Activated T-helper 17 cell treated with anti-CD3 and anti-CD28 coated beads, Interleukin-2, amount 50 U/mL, for 72 hours (primary cell): ENCODE results near the gene KAT2B. TPM values are rescaled to one million over a fixed set of nuclear protein-coding genes. Genes with fewer than 3 reads are reported as not detected.
"Not testable (repeated sequence)": the region's sequence is repeated elsewhere in the genome, so short reads cannot be mapped to it uniquely, and the experiment has no call there.

Experiments
- ATAC-seq: fragments of 150-1000 bp; cut with Tn5 transposase; replicated peaks from 2 replicates; pipeline ENCODE4 v1.10.0; 2021; ENCODE audit warnings: mild to moderate bottlenecking, moderate library complexity
- H3K27ac Mint-ChIP-seq: one replicate; pipeline ENCODE4 v1.8.0; 2022; ENCODE audit warnings: mixed read lengths
- H3K27me3 Mint-ChIP-seq: one replicate; pipeline ENCODE4 v1.8.0; 2022; ENCODE audit warnings: mixed read lengths
- H3K36me3 Mint-ChIP-seq: one replicate; pipeline ENCODE4 v1.8.0; 2022; ENCODE audit warnings: low read depth, mild to moderate bottlenecking, mixed read lengths
- H3K4me1 Mint-ChIP-seq: one replicate; pipeline ENCODE4 v1.8.0; 2022; ENCODE audit warnings: mixed read lengths
- H3K4me3 Mint-ChIP-seq: one replicate; pipeline ENCODE4 v1.8.0; 2022; ENCODE audit warnings: mild to moderate bottlenecking, mixed read lengths
- H3K9me3 Mint-ChIP-seq: one replicate; pipeline ENCODE4 v1.8.0; 2022; ENCODE audit warnings: mixed read lengths
- total RNA-seq, 2 donors: library from RNA; stranded (reverse); gene quantifications; one replicate each; pipeline ENCODE4 v1.2.3, GENCODE V29; 2022

KAT2B gene
- total RNA-seq, 2 donors from 2014 or later, result 109 to 143 TPM

DNA sequence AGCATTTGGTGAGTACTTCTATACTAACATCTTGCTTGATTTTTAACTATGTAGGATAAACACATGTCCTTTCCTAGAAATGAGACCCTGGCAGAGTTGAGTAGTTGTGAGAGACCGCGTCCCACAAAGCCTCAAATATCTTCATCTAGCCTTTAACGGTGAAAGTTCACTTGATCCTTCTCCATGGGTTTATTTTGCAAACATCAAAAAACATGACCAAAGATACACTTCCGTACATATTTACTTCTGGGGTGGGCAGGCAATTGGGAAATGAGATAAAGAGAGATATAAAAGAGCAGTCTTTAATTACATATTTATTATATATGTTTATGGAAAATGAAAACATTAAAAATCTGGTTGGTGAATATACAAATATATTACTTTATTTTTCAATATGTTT, 5.2 kb upstream of the KAT2B start:
- ATAC-seq, result no peak
- no peaks in the 10 kb centered on the region for H3K27me3 Mint-ChIP-seq
- H3K4me1 Mint-ChIP-seq, result peaks cover 19% of the 10 kb centered on the region
- peaks cover 11% of the 10 kb centered on the region for H3K36me3 Mint-ChIP-seq
- no peaks in the 10 kb centered on the region for H3K9me3 Mint-ChIP-seq
- no peak overlapping the region for H3K27ac Mint-ChIP-seq
- H3K4me3 Mint-ChIP-seq, result peak overlapping the region; percentile 26

- Mint-ChIP-seq H3K9me3 (no peaks in the 10 kb centered on the region), H3K36me3 (peaks cover 29% of the 10 kb centered on the region), H3K27ac (peak overlapping the region; percentile 93), H3K4me1 (peaks cover 26% of the 10 kb centered on the region), H3K4me3 (peak overlapping the region; percentile 91), H3K27me3 (no peaks in the 10 kb centered on the region)
- ATAC-seq, result no peak
These were observed 2.8 kb upstream of the KAT2B start for GRCh38 chr3:20037255-20037996.

- Mint-ChIP-seq H3K4me1 (peaks cover 32% of the 10 kb centered on the region), H3K27me3 (no peaks in the 10 kb centered on the region), H3K27ac (peak overlapping the region; percentile 93), H3K4me3 (peak overlapping the region; percentile 91), H3K36me3 (peaks cover 43% of the 10 kb centered on the region), H3K9me3 (no peaks in the 10 kb centered on the region)
- no peak for ATAC-seq
These were observed 1.4 kb upstream of the KAT2B start for GRCh38 chr3:20038699-20039465.

GRCh38 chr3:20039466-20039764, 831 bp upstream of the KAT2B start:
- no peaks in the 10 kb centered on the region for H3K9me3 Mint-ChIP-seq
- H3K27me3 Mint-ChIP-seq, result no peaks in the 10 kb centered on the region
- peaks cover 48% of the 10 kb centered on the region for H3K36me3 Mint-ChIP-seq
- peak overlapping the region; percentile 93 for H3K27ac Mint-ChIP-seq
- ATAC-seq, result no peak
- peaks cover 34% of the 10 kb centered on the region for H3K4me1 Mint-ChIP-seq
- H3K4me3 Mint-ChIP-seq, result peak overlapping the region; percentile 91

DNA sequence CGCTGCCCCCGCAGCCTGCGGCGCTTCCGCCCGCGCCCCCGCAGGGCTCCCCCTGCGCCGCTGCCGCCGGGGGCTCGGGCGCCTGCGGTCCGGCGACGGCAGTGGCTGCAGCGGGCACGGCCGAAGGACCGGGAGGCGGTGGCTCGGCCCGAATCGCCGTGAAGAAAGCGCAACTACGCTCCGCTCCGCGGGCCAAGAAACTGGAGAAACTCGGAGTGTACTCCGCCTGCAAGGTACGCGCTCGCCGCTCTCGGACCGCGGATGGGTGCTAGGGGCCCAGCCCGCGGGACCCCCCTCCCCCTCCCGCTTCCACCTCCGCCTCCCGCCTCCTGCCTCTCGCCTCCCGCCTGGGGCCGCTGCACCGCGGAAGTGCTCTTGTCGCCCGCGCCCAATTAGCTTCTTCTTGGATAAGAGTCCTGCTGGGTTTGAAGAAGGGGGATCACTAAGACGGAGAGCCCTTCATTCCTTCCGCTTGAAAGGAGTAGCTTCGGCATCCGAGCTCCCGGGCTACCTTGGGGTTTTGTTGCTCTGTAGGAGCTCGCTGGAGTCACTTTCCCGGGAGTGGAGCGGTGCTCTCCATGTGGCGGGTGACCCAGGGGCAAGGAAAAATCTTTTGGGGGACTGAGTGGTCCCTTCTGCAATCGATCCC, 426 bp downstream of the KAT2B start:
- peak overlapping the region; percentile 98 for H3K4me3 Mint-ChIP-seq
- ATAC-seq, result peak; percentile 37
- H3K9me3 Mint-ChIP-seq, result no peaks in the 10 kb centered on the region
- H3K36me3 Mint-ChIP-seq, result peaks cover 53% of the 10 kb centered on the region
- H3K27ac Mint-ChIP-seq, result peak overlapping the region; percentile 98
- no peaks in the 10 kb centered on the region for H3K27me3 Mint-ChIP-seq
- H3K4me1 Mint-ChIP-seq, result peaks cover 37% of the 10 kb centered on the region

DNA sequence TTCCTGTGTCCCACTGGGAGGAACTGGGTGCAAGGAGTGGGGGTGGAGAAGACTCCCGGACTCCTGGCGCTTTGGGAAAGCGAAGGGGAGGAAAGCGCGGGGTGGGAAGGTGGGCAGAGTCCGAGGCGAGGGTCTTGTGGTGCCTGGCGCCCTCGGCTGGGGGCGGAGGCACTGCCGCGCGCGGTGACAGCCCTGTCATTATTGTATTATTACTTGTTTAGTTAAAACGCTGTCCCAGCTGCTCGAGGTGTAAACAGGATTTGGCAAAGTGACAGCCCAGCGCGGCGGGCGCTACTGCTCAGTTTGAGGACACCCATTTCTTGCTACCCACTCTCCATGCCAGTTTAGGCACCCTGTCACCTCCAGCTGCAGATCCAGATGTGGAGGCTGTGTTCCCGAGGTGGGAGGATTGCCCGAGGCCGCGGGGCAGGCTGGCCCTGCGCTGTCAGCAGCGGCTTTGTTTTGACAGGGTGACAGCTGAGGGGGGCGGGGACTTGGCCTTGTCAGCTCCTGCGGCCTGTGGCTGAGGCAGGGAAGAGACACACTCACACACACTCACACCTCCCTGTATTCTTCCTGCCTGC, 1.0 kb downstream of the KAT2B start:
- peak overlapping the region; percentile 98 for H3K27ac Mint-ChIP-seq
- peaks cover 40% of the 10 kb centered on the region for H3K4me1 Mint-ChIP-seq
- no peaks in the 10 kb centered on the region for H3K27me3 Mint-ChIP-seq
- H3K9me3 Mint-ChIP-seq, result no peaks in the 10 kb centered on the region
- peak overlapping the region; percentile 98 for H3K4me3 Mint-ChIP-seq
- H3K36me3 Mint-ChIP-seq, result peaks cover 53% of the 10 kb centered on the region
- peak; percentile 69 for ATAC-seq

GRCh38 chr3:20042331-20042730, 2.1 kb downstream of the KAT2B start:
- H3K27ac Mint-ChIP-seq, result peak overlapping the region; percentile 98
- H3K4me1 Mint-ChIP-seq, result peaks cover 37% of the 10 kb centered on the region
- H3K4me3 Mint-ChIP-seq, result peak overlapping the region; percentile 98
- no peaks in the 10 kb centered on the region for H3K27me3 Mint-ChIP-seq
- H3K9me3 Mint-ChIP-seq, result no peaks in the 10 kb centered on the region
- ATAC-seq, result no peak
- H3K36me3 Mint-ChIP-seq, result peaks cover 58% of the 10 kb centered on the region

DNA sequence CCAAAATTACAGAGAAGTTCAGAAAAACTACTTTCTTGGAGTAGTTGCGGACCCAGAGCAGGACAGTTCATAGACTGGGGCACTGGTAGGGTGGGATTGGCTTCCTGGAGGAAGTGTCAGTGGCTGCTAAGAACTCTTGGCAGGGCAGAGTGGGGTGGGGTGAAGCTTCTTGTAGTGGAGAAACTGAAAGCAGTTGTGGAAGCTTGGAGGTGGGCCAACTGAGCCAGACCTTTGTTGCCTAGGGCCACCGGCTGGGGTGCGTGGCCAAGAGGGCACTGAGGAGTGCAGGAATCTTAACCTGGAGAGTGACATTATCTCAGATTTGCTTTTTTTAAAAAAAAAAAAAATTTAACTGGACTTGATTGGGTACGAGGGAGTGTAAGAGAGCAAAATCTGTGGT, 3.1 kb downstream of the KAT2B start:
- Mint-ChIP-seq H3K27me3 (no peaks in the 10 kb centered on the region), H3K4me1 (peaks cover 43% of the 10 kb centered on the region), H3K27ac (peak overlapping the region; percentile 98), H3K36me3 (peaks cover 68% of the 10 kb centered on the region), H3K9me3 (no peaks in the 10 kb centered on the region), H3K4me3 (peak overlapping the region; percentile 98)
- peak; percentile 14 for ATAC-seq

- Mint-ChIP-seq H3K36me3 (peaks cover 68% of the 10 kb centered on the region), H3K9me3 (no peaks in the 10 kb centered on the region), H3K27ac (peak overlapping the region; percentile 98), H3K27me3 (no peaks in the 10 kb centered on the region), H3K4me3 (peak overlapping the region; percentile 98), H3K4me1 (peaks cover 42% of the 10 kb centered on the region)
- no peak for ATAC-seq
These were observed 3.6 kb downstream of the KAT2B start for GRCh38 chr3:20043825-20044224.

DNA sequence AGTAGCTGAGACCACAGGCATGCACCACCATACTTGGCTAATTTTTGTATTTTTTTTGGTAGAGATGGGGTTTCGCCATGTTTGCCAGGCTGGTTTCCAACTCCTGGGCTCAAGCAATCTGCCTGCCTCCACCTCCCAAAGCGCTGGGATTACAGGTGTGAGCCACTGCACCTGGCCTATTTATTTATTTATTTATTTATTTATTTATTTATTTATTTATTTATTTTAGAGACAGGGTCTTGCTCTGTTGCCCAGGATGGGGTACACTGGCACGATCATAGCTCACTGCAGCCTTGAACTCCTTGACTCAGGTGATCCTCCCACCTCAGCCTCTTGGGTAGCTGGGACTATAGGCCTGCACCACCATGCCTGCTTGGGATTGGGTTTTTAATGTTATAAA, 4.9 kb downstream of the KAT2B start:
- H3K4me1 Mint-ChIP-seq, result peaks cover 51% of the 10 kb centered on the region
- peaks cover 68% of the 10 kb centered on the region for H3K36me3 Mint-ChIP-seq
- peak overlapping the region; percentile 98 for H3K4me3 Mint-ChIP-seq
- H3K27ac Mint-ChIP-seq, result peak overlapping the region; percentile 98
- not testable (repeated sequence) for H3K9me3 Mint-ChIP-seq, H3K27me3 Mint-ChIP-seq, ATAC-seq

DNA sequence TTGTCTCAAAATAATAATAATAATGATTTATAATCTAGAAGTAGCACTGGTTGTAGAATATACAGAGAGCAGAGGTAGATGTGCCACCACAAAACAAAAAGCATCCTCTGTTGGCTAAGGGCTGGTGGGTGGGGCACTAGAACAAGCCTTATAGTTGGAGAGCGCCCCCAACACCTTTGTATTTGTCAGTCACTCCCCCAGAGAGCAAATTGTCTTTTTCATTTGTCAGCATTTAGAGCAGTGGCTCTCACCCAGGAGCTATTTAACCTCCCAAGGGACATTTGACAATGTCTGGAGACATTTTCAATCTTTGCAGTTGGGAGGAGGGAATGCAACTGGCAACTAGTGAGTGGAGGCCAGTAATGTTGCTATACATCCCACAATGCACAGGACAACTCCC, 6.3 kb downstream of the KAT2B start:
- H3K4me1 Mint-ChIP-seq, result peaks cover 61% of the 10 kb centered on the region
- H3K4me3 Mint-ChIP-seq, result peak overlapping the region; percentile 70
- no peaks in the 10 kb centered on the region for H3K9me3 Mint-ChIP-seq
- H3K36me3 Mint-ChIP-seq, result peaks cover 59% of the 10 kb centered on the region
- H3K27ac Mint-ChIP-seq, result peak overlapping the region; percentile 88
- no peak for ATAC-seq
- no peaks in the 10 kb centered on the region for H3K27me3 Mint-ChIP-seq

DNA sequence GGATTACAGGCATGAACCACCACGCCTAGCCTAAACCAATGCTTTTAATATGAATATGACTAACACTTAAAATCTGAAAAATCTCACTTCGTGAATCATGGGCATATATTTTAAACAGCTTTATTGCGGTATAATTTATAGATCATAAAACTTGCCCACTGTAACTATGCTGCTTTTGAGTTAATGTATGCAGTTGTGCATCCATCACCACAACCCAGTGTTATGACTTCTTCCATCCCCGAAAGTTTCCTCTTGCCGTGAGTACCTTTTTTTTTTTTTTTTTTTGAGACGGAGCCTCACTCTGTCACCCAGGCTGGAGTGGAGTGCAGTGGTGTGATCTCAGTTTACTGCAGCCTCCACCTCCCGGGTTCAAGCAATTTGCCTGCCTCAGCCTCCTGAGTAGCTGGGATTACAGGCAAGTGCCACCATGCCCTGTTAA, 7.1 kb downstream of the KAT2B start:
- no peaks in the 10 kb centered on the region for H3K27me3 Mint-ChIP-seq
- peak overlapping the region; percentile 70 for H3K4me3 Mint-ChIP-seq
- H3K27ac Mint-ChIP-seq, result peak overlapping the region; percentile 88
- peaks cover 61% of the 10 kb centered on the region for H3K4me1 Mint-ChIP-seq
- peaks cover 50% of the 10 kb centered on the region for H3K36me3 Mint-ChIP-seq
- peak; percentile 61 for ATAC-seq
- no peaks in the 10 kb centered on the region for H3K9me3 Mint-ChIP-seq

DNA sequence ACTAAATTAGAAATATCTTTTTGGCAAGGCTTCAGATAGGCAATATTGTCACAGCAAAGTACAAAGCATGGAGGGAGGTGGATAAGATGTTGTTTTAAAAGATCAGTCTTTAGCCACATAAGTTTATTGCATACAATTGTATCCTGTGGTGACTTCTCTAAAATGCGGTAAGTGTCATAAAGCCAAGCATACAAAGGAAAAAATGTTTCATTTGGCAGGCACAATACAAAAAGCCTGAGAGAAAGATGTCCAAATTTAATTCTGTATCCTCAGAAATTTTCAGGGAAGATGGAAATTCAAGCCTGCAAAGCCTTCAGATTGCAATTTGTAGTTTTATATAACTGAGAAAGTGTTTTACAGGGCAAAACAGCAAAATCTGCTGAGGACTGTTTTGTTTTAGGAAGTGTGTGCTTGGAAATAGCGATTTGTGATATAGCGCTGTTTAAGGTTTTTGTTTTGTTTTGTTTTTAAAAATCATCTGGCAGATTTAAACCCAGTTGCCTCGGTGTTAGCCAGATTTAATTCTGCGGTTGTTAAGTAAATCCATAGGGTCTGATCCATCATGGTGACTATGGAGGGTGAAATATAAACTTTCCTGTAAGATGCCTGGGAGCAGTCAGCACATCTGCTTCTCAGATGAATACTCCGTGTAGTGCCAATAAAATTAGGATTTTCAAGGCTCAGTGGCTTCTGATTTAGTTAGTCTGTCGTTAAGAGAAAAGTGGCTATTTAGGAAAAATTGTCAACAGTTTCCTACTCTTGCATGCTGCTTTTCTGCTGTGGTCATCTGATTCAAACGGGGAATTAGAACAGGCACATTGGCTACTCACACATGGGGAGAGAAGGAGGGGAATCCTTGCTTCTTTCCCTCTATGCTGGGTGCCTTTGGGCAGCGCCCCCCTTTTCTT, 8.0 kb downstream of the KAT2B start:
- H3K27ac Mint-ChIP-seq, result peak overlapping the region; percentile 88
- ATAC-seq, result no peak
- H3K27me3 Mint-ChIP-seq, result no peaks in the 10 kb centered on the region
- no peaks in the 10 kb centered on the region for H3K9me3 Mint-ChIP-seq
- H3K4me3 Mint-ChIP-seq, result peak overlapping the region; percentile 70
- peaks cover 47% of the 10 kb centered on the region for H3K36me3 Mint-ChIP-seq
- peaks cover 63% of the 10 kb centered on the region for H3K4me1 Mint-ChIP-seq
